Measurements from ENCODE around the gene CLCN7. TPM values are rescaled to one million over a fixed set of nuclear protein-coding genes. Genes with fewer than 3 reads are reported as not detected.

Gene CLCN7
- total RNA-seq, 4 donors from 2014 or later, result 50.3 to 144 (median 89.9) TPM

Other genes starting within 250 kb of the CLCN7 start
- not detected for gene TPSG1, start 249.8 kb downstream of the CLCN7 start, total RNA-seq
- gene TPSB2, start 244.8 kb downstream of the CLCN7 start, total RNA-seq, result 10 to 100 TPM in 2 of 4 donors, 1 to 10 TPM in 1, not detected in 1; 1.1 to 16.6 (median 11.9) TPM
- gene TPSAB1, start 234.3 kb downstream of the CLCN7 start, total RNA-seq, result 1 to 10 TPM; 4.3 to 8.6 (median 6.5) TPM
- under 1 TPM in 1 of 4 donors, not detected in 3; 0.33 TPM for gene TPSD1, start 219.0 kb downstream of the CLCN7 start, total RNA-seq
- gene UBE2I, start 165.4 kb downstream of the CLCN7 start, total RNA-seq, result 100 to 1,000 TPM in 1 of 4 donors, 10 to 100 TPM in 3; 43.4 to 107 (median 79.6) TPM
- 1 to 10 TPM in 2 of 4 donors, under 1 TPM in 2; 0.45 to 3.0 (median 1.6) TPM for gene BAIAP3, start 141.4 kb downstream of the CLCN7 start, total RNA-seq
- 100 to 1,000 TPM in 2 of 4 donors, 10 to 100 TPM in 2; 84.1 to 107 (median 96.7) TPM for gene TSR3, start 123.2 kb downstream of the CLCN7 start, total RNA-seq
- gene GNPTG, start 123.1 kb downstream of the CLCN7 start, total RNA-seq, result 100 to 1,000 TPM in 1 of 4 donors, 10 to 100 TPM in 3; 53.6 to 121 (median 70.0) TPM
- gene UNKL, start 60.3 kb downstream of the CLCN7 start, total RNA-seq, result 10 to 100 TPM; 26.2 to 46.9 (median 31.3) TPM
- gene UQCC4, start 54.3 kb downstream of the CLCN7 start, total RNA-seq, result 10 to 100 TPM; 16.9 to 19.8 (median 18.2) TPM
- 1 to 10 TPM in 2 of 4 donors, under 1 TPM in 1, not detected in 1; 0.67 to 1.7 (median 1.6) TPM for gene PERCC1, start 44.0 kb downstream of the CLCN7 start, total RNA-seq
- gene CCDC154, start 30.5 kb downstream of the CLCN7 start, total RNA-seq, result 1 to 10 TPM in 2 of 4 donors, under 1 TPM in 2; 0.27 to 1.6 (median 0.99) TPM
- not detected for gene PTX4, start 13.9 kb upstream of the CLCN7 start, total RNA-seq
- 10 to 100 TPM; 12.5 to 19.4 (median 12.8) TPM for gene TELO2, start 18.3 kb upstream of the CLCN7 start, total RNA-seq
- 10 to 100 TPM; 38.5 to 85.3 (median 66.0) TPM for gene TMEM204, start 58.6 kb upstream of the CLCN7 start, total RNA-seq
- 10 to 100 TPM; 53.9 to 89.9 (median 79.8) TPM for gene IFT140, start 137.0 kb upstream of the CLCN7 start, total RNA-seq
- gene CRAMP1, start 137.3 kb upstream of the CLCN7 start, total RNA-seq, result 10 to 100 TPM; 11.0 to 20.8 (median 15.6) TPM
- gene JPT2, start 203.3 kb upstream of the CLCN7 start, total RNA-seq, result 10 to 100 TPM; 30.8 to 50.3 (median 44.9) TPM
- 100 to 1,000 TPM in 1 of 4 donors, 10 to 100 TPM in 3; 45.7 to 137 (median 60.4) TPM for gene MAPK8IP3, start 231.2 kb upstream of the CLCN7 start, total RNA-seq

Data from thyroid gland (tissue), 4 donors.